ENCODE measurements around the gene BCL7C. TPM values are rescaled to one million over a fixed set of nuclear protein-coding genes. Genes with fewer than 3 reads are reported as not detected.

The BCL7C gene
- total RNA-seq, 4 donors from 2014 or later = 39.2 to 48.7 (median 42.0) TPM

DNA sequence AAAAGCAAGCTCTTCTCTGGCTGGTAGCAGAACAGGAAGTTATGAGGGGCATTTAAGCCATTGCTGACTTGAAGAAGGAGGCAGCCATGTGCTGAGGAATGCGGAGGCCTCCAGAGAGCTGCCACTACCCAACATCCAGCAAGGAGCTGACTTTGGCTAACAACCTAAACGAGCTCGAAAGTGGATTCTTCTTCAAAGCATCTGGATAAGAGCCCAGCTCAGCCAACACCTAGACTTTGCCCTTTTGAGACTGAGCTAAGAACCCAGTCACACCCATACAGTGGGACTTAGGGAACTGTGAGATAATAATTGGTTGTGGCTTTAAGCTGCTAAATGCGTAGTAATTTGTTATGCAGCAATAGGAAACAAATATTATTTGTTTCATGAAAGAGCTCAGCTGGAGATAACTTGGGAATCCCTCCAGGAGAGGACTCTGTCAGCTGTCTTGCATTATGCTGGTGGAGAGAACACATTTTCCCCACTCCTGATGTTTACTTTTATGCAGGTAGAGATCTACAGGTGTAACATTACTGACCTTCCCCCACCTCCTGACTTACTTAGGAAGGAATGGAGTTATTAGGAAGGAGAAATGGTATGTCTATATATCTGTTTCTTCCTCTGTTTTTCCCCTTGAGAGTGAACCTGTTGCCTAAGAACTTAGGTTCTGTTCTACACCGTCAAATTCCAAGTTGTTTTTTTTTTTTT is 54.2 kb downstream of the BCL7C start:
- H3K27ac ChIP-seq = no peak overlapping the region
- peaks cover 0 to 6% of the 10 kb centered on the region in 2 donors for H3K36me3 ChIP-seq
- WGBS, 2 donors (ENCODE audit: low coverage in 1 of 2) = 45 to 65% methylated on average over 4 to 5 of the region's 5 CpGs
- no peak for ATAC-seq
- H3K9me3 ChIP-seq = no peaks in the 10 kb centered on the region
- no peaks in the 10 kb centered on the region for H3K27me3 ChIP-seq
- TF ChIP-seq POLR2AphosphoS5 (IDR thresholded peaks at IDR 0.05) (no peak), POLR2A (IDR thresholded peaks at IDR 0.05) (no peak), EP300 (IDR thresholded peaks at IDR 0.05) (no peak)
- TF ChIP-seq, protein P1, sequence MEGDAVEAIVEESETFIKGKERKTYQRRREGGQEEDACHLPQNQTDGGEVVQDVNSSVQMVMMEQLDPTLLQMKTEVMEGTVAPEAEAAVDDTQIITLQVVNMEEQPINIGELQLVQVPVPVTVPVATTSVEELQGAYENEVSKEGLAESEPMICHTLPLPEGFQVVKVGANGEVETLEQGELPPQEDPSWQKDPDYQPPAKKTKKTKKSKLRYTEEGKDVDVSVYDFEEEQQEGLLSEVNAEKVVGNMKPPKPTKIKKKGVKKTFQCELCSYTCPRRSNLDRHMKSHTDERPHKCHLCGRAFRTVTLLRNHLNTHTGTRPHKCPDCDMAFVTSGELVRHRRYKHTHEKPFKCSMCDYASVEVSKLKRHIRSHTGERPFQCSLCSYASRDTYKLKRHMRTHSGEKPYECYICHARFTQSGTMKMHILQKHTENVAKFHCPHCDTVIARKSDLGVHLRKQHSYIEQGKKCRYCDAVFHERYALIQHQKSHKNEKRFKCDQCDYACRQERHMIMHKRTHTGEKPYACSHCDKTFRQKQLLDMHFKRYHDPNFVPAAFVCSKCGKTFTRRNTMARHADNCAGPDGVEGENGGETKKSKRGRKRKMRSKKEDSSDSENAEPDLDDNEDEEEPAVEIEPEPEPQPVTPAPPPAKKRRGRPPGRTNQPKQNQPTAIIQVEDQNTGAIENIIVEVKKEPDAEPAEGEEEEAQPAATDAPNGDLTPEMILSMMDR (IDR thresholded peaks at IDR 0.05) = no peak
- H3K4me1 ChIP-seq = peaks cover 0 to 3% (median 0%) of the 10 kb centered on the region in 3 donors
- no peak overlapping the region for H3K4me3 ChIP-seq

DNA sequence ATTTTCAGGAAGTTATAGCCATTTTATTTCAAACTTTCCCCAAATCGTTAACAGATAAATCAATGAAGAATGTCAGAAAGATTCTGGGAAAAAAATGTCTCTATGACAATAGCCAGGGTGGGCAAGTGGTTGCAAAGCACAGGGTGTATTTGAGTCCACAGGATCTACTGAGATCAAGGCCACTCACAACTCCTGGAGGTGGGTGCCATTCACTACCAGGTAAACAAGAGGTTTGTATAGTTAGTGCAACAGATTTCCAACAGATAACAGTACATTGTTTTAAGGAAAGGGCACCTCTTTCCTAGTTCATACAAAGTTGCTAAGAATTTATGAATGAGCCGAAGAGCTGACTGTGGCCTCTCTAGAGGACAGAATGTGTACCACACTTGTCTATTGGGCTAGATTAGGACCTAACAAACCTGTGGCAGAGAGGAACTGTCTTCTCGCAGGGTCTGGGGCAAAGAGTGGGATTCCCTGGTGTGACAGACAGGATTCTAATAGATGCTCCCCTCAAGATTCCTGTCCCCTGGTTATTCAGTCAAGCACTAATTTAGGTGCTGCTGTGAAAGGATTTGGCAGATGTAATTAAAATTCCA is 54.9 kb downstream of the BCL7C start:
- TF ChIP-seq POLR2A (IDR thresholded peaks at IDR 0.05) (no peak), POLR2AphosphoS5 (IDR thresholded peaks at IDR 0.05) (no peak), EP300 (IDR thresholded peaks at IDR 0.05) (no peak)
- Histone ChIP-seq H3K4me3 (no peak overlapping the region), H3K36me3 (peaks cover 0 to 13% of the 10 kb centered on the region in 2 donors), H3K9me3 (no peaks in the 10 kb centered on the region), H3K27ac (no peak overlapping the region), H3K4me1 (no peaks in the 10 kb centered on the region), H3K27me3 (no peaks in the 10 kb centered on the region)
- no peak for ATAC-seq
- 50 to 71% methylated on average over 2 to 3 of the region's 3 CpGs for WGBS, 2 donors (ENCODE audit: low coverage in 1 of 2)

DNA sequence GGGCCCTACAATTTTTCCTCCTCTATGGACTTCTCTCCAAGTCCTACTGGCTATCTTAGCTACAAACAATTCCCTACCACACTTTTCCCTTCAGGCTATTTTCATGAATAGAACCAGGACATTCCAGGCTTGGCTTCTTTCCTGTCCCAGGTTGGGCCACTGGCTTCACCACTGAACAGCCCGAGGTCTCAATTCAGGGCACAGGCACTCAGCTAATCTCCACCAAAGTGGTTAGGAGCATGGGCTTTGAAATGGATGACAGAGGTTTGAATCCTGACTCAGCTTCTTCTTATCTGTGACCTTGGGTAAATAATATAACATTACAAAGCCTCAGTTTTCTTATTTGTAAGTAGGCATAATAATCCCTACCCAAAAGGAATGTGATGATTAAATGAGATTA is 56.0 kb downstream of the BCL7C start:
- WGBS, 2 donors (ENCODE audit: low coverage in 1 of 2) = 67 to 89% methylated on average over 1 of the region's 1 CpG
- Histone ChIP-seq H3K36me3 (peaks cover 0 to 20% of the 10 kb centered on the region in 2 donors), H3K27ac (no peak overlapping the region), H3K9me3 (no peaks in the 10 kb centered on the region), H3K4me3 (no peak overlapping the region), H3K27me3 (no peaks in the 10 kb centered on the region), H3K4me1 (no peaks in the 10 kb centered on the region)
- ATAC-seq = no peak
- TF ChIP-seq EP300 (IDR thresholded peaks at IDR 0.05) = no peak
- TF ChIP-seq, protein P1 (IDR thresholded peaks at IDR 0.05) = no peak
- no peak for TF ChIP-seq POLR2AphosphoS5 (IDR thresholded peaks at IDR 0.05)
- no peak for TF ChIP-seq POLR2A (IDR thresholded peaks at IDR 0.05)

Small RNAs within 50 kb of the gene (small RNA-seq; reads per million reads assigned to genes)
- 0 reads per million in 4 donors for gene MIR4519
- gene MIR762 = 0 reads per million in 4 donors

Other genes starting within 250 kb of the BCL7C start
- 10 to 100 TPM; 21.7 to 49.2 (median 41.8) TPM for gene PRR14, start 243.1 kb downstream of the BCL7C start, total RNA-seq
- 10 to 100 TPM; 19.9 to 52.1 (median 32.8) TPM for gene FBRS, start 235.6 kb downstream of the BCL7C start, total RNA-seq
- gene SRCAP, start 194.9 kb downstream of the BCL7C start, total RNA-seq = 10 to 100 TPM; 20.6 to 57.4 (median 36.0) TPM
- 10 to 100 TPM; 19.4 to 29.0 (median 23.4) TPM for gene PHKG2, start 145.7 kb downstream of the BCL7C start, total RNA-seq
- 1 to 10 TPM in 2 of 4 donors, not detected in 2; 1.3 to 1.9 TPM for gene CFAP119, start 132.0 kb downstream of the BCL7C start, total RNA-seq
- gene RNF40, start 131.8 kb downstream of the BCL7C start, total RNA-seq = 100 to 1,000 TPM in 1 of 4 donors, 10 to 100 TPM in 3; 76.4 to 108 (median 80.6) TPM
- 10 to 100 TPM; 12.3 to 16.5 (median 14.5) TPM for gene ZNF629, start 106.9 kb downstream of the BCL7C start, total RNA-seq
- gene CTF1, start 2.5 kb upstream of the BCL7C start, total RNA-seq = 10 to 100 TPM in 1 of 4 donors, 1 to 10 TPM in 3; 5.1 to 14.6 (median 6.2) TPM
- gene FBXL19, start 29.5 kb upstream of the BCL7C start, total RNA-seq = 10 to 100 TPM in 3 of 4 donors, 1 to 10 TPM in 1; 10.0 to 23.5 (median 11.9) TPM
- gene ORAI3, start 55.0 kb upstream of the BCL7C start, total RNA-seq = 10 to 100 TPM; 23.7 to 51.5 (median 40.0) TPM
- 10 to 100 TPM in 2 of 4 donors, 1 to 10 TPM in 2; 5.5 to 12.9 (median 10.1) TPM for gene SETD1A, start 63.7 kb upstream of the BCL7C start, total RNA-seq
- gene HSD3B7, start 91.1 kb upstream of the BCL7C start, total RNA-seq = 10 to 100 TPM; 10.1 to 26.2 (median 16.0) TPM
- 1 to 10 TPM in 2 of 4 donors, under 1 TPM in 1, not detected in 1; 0.54 to 3.3 (median 1.9) TPM for gene STX1B, start 116.6 kb upstream of the BCL7C start, total RNA-seq
- 10 to 100 TPM; 32.2 to 40.6 (median 37.2) TPM for gene STX4, start 139.5 kb upstream of the BCL7C start, total RNA-seq
- gene ZNF668, start 180.2 kb upstream of the BCL7C start, total RNA-seq = 10 to 100 TPM in 3 of 4 donors, 1 to 10 TPM in 1; 8.6 to 22.5 (median 12.6) TPM
- gene ZNF646, start 180.3 kb upstream of the BCL7C start, total RNA-seq = 10 to 100 TPM; 10.9 to 16.9 (median 13.6) TPM
- gene PRSS53, start 194.9 kb upstream of the BCL7C start, total RNA-seq = 1 to 10 TPM in 3 of 4 donors, under 1 TPM in 1; 0.25 to 4.4 (median 2.6) TPM
- 100 to 1,000 TPM in 3 of 4 donors, 10 to 100 TPM in 1; 93.6 to 119 (median 107) TPM for gene VKORC1, start 200.7 kb upstream of the BCL7C start, total RNA-seq
- gene BCKDK, start 214.3 kb upstream of the BCL7C start, total RNA-seq = 10 to 100 TPM; 26.5 to 70.2 (median 39.8) TPM
- 10 to 100 TPM; 65.6 to 81.4 (median 72.3) TPM for gene KAT8, start 223.6 kb upstream of the BCL7C start, total RNA-seq
- gene PRSS8, start 241.7 kb upstream of the BCL7C start, total RNA-seq = 1 to 10 TPM in 1 of 4 donors, not detected in 3; 4.1 TPM